Measurements from ENCODE around the gene GPR55.

DNA sequence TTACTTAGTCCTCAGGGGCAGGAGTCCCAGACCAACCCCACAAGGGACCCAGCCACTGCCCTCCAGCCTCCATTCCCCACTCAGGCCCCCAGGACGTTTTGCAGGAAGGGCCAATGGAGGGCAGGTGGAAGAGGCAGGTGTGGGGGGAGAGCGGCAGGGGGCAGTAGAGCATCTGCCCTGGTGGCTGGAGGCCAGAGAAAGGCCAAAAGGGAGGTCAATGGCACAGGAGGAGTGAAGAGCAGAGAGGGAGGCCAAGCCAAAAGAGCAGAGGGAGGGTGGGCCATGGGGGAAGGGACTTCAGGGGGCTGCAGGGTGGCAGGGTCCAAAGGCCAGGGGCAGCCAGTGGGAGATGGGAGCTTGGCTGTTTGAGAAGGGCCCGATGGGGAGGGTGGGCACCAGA, 17.3 kb upstream of the GPR55 start:
- no peak for TF ChIP-seq POLR2A (IDR thresholded peaks at IDR 0.05; ENCODE audit: low read depth, low read length)
- TF ChIP-seq, protein P1, sequence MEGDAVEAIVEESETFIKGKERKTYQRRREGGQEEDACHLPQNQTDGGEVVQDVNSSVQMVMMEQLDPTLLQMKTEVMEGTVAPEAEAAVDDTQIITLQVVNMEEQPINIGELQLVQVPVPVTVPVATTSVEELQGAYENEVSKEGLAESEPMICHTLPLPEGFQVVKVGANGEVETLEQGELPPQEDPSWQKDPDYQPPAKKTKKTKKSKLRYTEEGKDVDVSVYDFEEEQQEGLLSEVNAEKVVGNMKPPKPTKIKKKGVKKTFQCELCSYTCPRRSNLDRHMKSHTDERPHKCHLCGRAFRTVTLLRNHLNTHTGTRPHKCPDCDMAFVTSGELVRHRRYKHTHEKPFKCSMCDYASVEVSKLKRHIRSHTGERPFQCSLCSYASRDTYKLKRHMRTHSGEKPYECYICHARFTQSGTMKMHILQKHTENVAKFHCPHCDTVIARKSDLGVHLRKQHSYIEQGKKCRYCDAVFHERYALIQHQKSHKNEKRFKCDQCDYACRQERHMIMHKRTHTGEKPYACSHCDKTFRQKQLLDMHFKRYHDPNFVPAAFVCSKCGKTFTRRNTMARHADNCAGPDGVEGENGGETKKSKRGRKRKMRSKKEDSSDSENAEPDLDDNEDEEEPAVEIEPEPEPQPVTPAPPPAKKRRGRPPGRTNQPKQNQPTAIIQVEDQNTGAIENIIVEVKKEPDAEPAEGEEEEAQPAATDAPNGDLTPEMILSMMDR (IDR thresholded peaks at IDR 0.05; ENCODE audit: extremely low read depth in 1 of 2, insufficient read depth in 1 of 2, low read depth in 1 of 2, low read length in 2 of 2): no peak

All from endothelial cell of umbilical vein (primary cell).